ENCODE measurements around the gene CRYGS. TPM values are rescaled to one million over a fixed set of nuclear protein-coding genes. Genes with fewer than 3 reads are reported as not detected.

CRYGS gene
- total RNA-seq, 4 donors from 2014 or later, result 0.26 to 2.7 (median 1.6) TPM

DNA sequence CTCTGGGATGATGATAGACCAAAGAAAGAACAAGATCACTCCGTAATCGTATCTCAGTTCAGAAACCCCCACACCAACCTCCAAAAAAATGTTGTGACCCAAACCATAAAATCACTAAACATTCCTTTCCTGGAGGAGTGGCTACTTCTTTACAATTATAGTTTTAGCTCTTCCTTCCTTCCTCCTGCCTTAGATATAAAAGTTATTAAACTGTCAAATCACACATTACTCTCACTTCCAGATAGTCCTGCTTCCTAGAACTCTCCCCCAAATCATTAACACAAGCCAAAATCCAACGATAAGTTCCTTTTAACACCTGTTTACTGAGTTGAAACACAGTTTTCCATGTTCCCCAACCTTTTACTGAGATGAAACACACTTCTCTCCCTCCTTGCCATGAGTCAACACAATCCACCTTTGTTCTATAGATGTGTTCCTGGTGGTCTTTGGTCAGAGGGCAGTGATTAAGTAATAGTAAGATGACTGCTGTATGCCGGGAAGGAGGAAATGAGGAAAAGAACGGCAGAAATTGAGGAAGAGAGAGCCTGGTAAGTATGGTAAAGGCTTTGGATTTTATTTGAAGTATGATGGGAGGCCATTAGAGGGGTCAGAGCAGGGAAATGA, 8.3 kb upstream of the CRYGS start:
- no peak overlapping the region for H3K4me3 ChIP-seq
- H3K36me3 ChIP-seq, result peaks cover 0 to 95% (median 18%) of the 10 kb centered on the region in 3 donors
- no peaks in the 10 kb centered on the region for H3K9me3 ChIP-seq
- intact Hi-C loops (cut with DNase I), result no loop called here
- H3K4me1 ChIP-seq, result no peaks in the 10 kb centered on the region
- TF ChIP-seq, protein P1, sequence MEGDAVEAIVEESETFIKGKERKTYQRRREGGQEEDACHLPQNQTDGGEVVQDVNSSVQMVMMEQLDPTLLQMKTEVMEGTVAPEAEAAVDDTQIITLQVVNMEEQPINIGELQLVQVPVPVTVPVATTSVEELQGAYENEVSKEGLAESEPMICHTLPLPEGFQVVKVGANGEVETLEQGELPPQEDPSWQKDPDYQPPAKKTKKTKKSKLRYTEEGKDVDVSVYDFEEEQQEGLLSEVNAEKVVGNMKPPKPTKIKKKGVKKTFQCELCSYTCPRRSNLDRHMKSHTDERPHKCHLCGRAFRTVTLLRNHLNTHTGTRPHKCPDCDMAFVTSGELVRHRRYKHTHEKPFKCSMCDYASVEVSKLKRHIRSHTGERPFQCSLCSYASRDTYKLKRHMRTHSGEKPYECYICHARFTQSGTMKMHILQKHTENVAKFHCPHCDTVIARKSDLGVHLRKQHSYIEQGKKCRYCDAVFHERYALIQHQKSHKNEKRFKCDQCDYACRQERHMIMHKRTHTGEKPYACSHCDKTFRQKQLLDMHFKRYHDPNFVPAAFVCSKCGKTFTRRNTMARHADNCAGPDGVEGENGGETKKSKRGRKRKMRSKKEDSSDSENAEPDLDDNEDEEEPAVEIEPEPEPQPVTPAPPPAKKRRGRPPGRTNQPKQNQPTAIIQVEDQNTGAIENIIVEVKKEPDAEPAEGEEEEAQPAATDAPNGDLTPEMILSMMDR (IDR thresholded peaks at IDR 0.05), result no peak
- TF ChIP-seq POLR2A (IDR thresholded peaks at IDR 0.05), result no peak
- WGBS, 2 donors, result 63 to 76% methylated on average over 5 of the region's 5 CpGs
- DNase-seq, result no peak
- H3K27me3 ChIP-seq, result no peaks in the 10 kb centered on the region
- no peak overlapping the region for H3K27ac ChIP-seq

DNA sequence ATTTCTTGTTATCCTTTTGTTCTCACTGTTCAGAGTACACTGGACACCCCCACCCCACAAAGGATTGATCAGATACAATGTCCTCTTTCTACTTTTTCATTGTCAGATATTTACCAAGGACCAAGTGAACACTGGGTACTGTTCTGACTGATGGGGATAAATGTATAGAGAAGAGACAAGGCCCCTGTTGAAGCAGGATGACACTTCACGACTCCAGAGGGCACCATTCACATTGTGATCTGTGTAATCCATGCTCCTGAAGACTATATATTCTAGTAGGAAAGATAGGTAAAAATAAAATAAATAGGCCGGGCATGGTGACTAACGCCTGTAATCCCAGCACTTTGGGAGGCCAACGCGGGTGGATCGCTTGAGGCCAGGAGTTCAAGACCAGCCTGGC, 7.2 kb upstream of the CRYGS start:
- no peaks in the 10 kb centered on the region for H3K4me1 ChIP-seq
- H3K27ac ChIP-seq, result no peak overlapping the region
- no peak overlapping the region for H3K4me3 ChIP-seq
- TF ChIP-seq, protein P1 (IDR thresholded peaks at IDR 0.05), result no peak
- no peak for TF ChIP-seq POLR2A (IDR thresholded peaks at IDR 0.05)
- no peaks in the 10 kb centered on the region for H3K27me3 ChIP-seq
- 81 to 90% methylated on average over 6 of the region's 6 CpGs for WGBS, 2 donors
- H3K36me3 ChIP-seq, result peaks cover 0 to 89% (median 18%) of the 10 kb centered on the region in 3 donors
- DNase-seq, result no peak
- no peaks in the 10 kb centered on the region for H3K9me3 ChIP-seq
- intact Hi-C loops (cut with DNase I), result no loop called here

DNA sequence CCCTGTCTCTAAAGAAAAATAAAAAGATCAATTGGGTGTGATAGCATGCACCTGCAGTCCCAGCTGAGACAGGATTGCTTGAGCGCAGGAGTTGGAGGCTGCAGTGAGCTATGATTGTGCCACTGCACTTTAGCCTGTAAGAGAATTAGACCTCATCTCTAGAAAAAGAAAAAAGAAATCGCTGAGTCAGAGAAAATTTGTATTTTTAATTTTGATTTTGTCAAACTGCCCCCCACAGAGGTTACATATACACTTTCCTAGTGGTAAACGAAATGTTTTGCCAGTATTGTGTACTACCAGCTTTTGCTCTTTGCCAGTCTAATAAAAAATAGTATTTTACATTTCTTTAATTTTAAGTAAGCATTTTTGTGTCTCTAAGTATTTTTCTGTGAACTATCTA, 5.3 kb upstream of the CRYGS start:
- TF ChIP-seq, protein P1 (IDR thresholded peaks at IDR 0.05), result no peak
- TF ChIP-seq POLR2A (IDR thresholded peaks at IDR 0.05), result no peak
- intact Hi-C loops (cut with DNase I), result loop anchor here (10.0 kb wide), 1 partner anchor 565 kb away; no protein-coding TSS in a partner anchor
- H3K27ac ChIP-seq, result no peak overlapping the region
- H3K36me3 ChIP-seq, result peaks cover 0 to 74% (median 10%) of the 10 kb centered on the region in 3 donors
- H3K4me3 ChIP-seq, result no peak overlapping the region
- no peaks in the 10 kb centered on the region for H3K27me3 ChIP-seq
- no peaks in the 10 kb centered on the region for H3K9me3 ChIP-seq
- DNase-seq, result no peak
- 93 to 95% methylated on average over 3 of the region's 3 CpGs for WGBS, 2 donors
- peaks cover 0 to 2% (median 0%) of the 10 kb centered on the region in 3 donors for H3K4me1 ChIP-seq

DNA sequence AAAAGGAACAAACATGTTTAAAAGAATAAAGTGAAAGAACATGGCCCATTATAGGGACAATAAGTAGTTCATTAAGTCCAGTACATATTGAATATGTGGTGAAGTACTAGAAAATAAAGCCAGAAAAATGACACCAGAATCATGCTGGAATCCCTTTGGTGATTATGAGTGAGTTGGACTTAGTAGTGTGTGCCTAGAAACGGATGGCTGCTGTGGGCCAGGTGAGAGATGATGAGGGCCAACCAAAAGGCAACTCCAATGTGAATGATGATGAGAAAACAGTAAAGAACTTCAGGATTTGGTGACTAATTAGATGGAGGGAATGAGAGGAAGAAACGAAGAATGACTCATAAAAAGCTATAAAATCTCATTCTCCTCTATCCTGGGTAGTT, 3.3 kb downstream of the CRYGS start:
- 11 to 32% methylated on average over 2 of the region's 2 CpGs for WGBS, 2 donors
- Histone ChIP-seq H3K36me3 (peaks cover 0 to 4% (median 0%) of the 10 kb centered on the region in 3 donors), H3K4me1 (peaks cover 0 to 24% (median 3%) of the 10 kb centered on the region in 3 donors), H3K27me3 (no peaks in the 10 kb centered on the region), H3K27ac (no peak overlapping the region), H3K9me3 (no peaks in the 10 kb centered on the region), H3K4me3 (no peak overlapping the region)
- TF ChIP-seq, protein P1 (IDR thresholded peaks at IDR 0.05), result no peak
- no peak for TF ChIP-seq POLR2A (IDR thresholded peaks at IDR 0.05)
- DNase-seq, result no peak
- intact Hi-C loops (cut with DNase I), result loop anchor here (10.0 kb wide), 1 partner anchor 556 kb away; no protein-coding TSS in a partner anchor

DNA sequence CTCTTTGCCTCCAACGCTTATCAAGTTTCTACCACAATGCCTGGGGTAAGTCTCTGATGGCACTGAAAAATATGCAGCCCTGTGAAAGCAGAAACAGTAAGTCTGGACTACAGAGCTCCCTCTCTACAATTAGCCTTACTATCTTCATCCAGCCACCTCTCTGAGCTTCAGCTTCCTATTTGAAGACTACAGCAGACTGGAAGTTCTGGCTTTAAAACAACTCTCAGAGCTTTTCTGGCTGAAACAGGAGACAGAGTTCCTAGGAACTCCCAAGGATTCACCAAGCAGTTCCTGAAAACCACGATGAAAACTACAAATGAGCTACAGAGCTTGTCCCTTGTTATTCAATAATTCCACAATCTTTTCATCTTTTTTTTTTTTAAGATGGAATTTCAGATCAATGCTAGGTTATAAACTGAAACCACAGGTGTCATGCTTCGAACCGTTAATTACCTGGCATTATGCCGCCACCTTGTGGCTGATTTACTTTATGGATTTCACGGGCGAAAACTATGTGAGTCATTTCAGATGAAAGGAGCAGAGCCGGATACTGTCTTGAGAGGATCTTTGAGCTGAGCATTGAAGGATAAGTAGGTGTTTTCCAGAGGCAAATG, 3.9 kb downstream of the CRYGS start:
- no peak for TF ChIP-seq POLR2A (IDR thresholded peaks at IDR 0.05)
- TF ChIP-seq, protein P1 (IDR thresholded peaks at IDR 0.05), result peak; percentile 60 to 88 (median 82)
- Histone ChIP-seq H3K27ac (peak overlapping the region in 1 of 4 donors; percentile 17), H3K9me3 (no peaks in the 10 kb centered on the region), H3K27me3 (no peaks in the 10 kb centered on the region), H3K4me1 (peaks cover 0 to 24% (median 3%) of the 10 kb centered on the region in 3 donors), H3K36me3 (peaks cover 0 to 4% (median 0%) of the 10 kb centered on the region in 3 donors), H3K4me3 (peak overlapping the region in 1 of 4 donors; percentile 34)
- DNase-seq, result no peak
- intact Hi-C loops (cut with DNase I), result loop anchor here (10.0 kb wide), 1 partner anchor 556 kb away; no protein-coding TSS in a partner anchor
- WGBS, 2 donors, result 13 to 15% methylated on average over 6 to 8 of the region's 8 CpGs

All from esophagus squamous epithelium (tissue), 5 donors.